ENCODE results near the gene ZNF586.
"Not testable (repeated sequence)": the region's sequence is repeated elsewhere in the genome, so short reads cannot be mapped to it uniquely, and the experiment has no call there.

ZNF586 gene

GRCh38 chr19:57796580-57796979, 27.1 kb downstream of the ZNF586 start:
- DNase-seq (ENCODE audit: low read depth): not testable (repeated sequence)

GRCh38 chr19:57800696-57801095, 31.2 kb downstream of the ZNF586 start:
- DNase-seq (ENCODE audit: low read depth): no peak

DNA sequence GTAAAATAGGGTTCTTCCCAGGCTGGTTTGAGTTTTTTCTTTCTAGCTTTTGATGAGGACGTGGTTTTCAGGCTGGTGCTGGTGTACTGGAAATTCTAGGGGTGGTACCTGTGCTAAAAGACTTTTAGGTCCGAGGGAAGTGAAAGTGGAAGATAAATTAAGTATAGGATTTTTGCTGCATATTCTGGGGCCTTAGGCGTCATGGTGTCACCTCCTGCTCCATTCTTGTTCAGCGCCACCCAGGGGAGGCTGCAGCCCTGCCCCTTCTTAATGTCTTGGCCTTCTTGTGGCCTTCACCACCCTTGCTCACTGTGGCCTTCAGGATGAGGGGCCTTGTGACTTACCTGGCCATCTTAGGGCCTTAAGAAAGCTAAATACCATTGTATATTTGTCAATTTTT, 32.8 kb downstream of the ZNF586 start:
- no peak for DNase-seq (ENCODE audit: low read depth)

DNA sequence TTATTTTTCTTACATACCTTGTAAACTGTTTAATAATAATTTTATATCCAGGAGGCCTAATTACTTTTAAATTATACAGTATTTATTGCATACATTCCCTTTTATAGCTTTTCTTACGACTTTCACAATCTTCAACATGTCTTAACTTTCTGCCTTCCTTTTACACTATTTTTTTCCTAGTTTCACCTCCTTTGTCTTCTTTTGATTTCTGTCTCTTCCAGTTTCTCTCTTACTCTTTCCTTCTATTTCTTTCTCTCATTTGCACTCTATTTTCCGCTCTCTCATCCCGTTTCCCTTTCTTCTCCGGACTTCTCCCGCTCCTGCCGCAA, 33.8 kb downstream of the ZNF586 start:
- DNase-seq (ENCODE audit: low read depth): no peak

GRCh38 chr19:57803594-57804325, 34.3 kb downstream of the ZNF586 start:
- no peak for DNase-seq (ENCODE audit: low read depth)

GRCh38 chr19:57807541-57807940, 38.1 kb downstream of the ZNF586 start:
- DNase-seq (ENCODE audit: low read depth): no peak

GRCh38 chr19:57810410-57811295, 41.2 kb downstream of the ZNF586 start:
- DNase-seq (ENCODE audit: low read depth): not testable (repeated sequence)

GRCh38 chr19:57812226-57812625, 42.8 kb downstream of the ZNF586 start:
- DNase-seq (ENCODE audit: low read depth): no peak

GRCh38 chr19:57812975-57813820, 43.7 kb downstream of the ZNF586 start:
- not testable (repeated sequence) for DNase-seq (ENCODE audit: low read depth)

- no peak for DNase-seq (ENCODE audit: low read depth)
Observed at GRCh38 chr19:57813919-57814504, 44.5 kb downstream of the ZNF586 start.

- peak; percentile 46 for DNase-seq (ENCODE audit: low read depth)
Observed at GRCh38 chr19:57814505-57815246, 45.2 kb downstream of the ZNF586 start, which contains the start of gene ZNF552. Gene ZNF552, minus strand, starts transcription at chr19:57814913. Its CDS starts 170 bp downstream, at chr19:57814743.

DNA sequence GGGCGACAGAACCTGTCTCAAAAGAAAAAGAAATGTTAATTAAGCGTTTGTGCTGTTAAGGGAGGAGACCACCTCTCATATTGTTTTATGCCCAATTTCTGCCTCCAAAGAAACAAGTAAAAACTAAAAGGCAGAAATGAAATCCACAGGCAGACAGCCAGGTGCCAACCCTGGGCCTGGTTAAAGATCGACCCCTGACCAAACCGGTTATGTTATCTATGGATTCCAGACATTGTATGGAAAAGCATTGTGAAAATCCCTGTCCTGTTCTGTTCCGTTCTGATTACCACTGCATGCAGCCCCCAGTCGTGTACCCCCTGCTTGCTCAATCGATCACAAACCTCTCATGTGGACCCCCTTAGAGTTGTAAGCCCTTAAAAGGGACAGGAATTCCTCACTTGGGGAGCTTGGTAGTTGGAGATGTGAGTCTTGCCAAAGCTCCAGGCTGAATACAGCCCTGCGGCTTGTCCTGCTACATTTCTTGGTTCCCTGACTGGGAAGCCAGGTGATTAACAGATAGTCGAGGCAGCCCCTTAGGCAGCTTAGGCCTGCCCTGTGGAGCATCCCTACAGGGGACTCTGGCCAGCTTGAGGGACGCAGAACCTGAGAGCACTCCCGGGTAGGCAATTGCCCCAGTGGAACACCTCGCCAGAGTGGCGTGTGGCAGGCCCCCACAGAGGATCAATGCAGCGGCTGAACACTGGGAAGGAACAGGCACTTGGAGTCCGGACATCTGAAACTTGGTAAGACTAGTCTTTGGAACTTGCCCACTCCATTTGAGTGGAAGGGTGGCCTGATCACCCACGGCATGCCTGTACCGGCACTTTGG, 46.0 kb downstream of the ZNF586 start:
- DNase-seq (ENCODE audit: low read depth): no peak

DNA sequence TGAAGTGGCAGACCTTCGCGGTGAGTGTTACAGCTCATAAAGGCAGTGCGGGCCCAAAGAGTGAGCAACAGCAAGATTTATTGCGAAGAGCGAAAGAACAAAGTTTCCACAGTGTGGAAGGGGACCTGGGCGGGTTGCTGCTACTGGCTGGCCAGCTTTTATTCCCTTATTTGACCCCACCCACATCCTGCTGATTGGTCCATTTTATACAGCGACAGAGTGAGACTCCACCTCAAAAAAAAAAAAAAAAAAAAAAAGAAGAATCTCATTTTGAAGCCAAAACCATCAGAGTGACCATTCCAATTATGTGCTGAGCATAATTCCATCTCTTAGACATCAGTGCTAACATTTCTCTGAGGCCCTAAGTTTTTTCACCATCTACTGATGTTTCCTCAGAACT, 47.2 kb downstream of the ZNF586 start:
- DNase-seq (ENCODE audit: low read depth): no peak

GRCh38 chr19:57817976-57818375, 48.5 kb downstream of the ZNF586 start:
- no peak for DNase-seq (ENCODE audit: low read depth)

GRCh38 chr19:57818378-57818777, 48.9 kb downstream of the ZNF586 start:
- no peak for DNase-seq (ENCODE audit: low read depth)

- DNase-seq (ENCODE audit: low read depth): peak; percentile 51
Observed at GRCh38 chr19:57819475-57820148, 50.1 kb downstream of the ZNF586 start.

- no peak for DNase-seq (ENCODE audit: low read depth)
Observed at GRCh38 chr19:57820599-57820998, 51.1 kb downstream of the ZNF586 start.

DNA sequence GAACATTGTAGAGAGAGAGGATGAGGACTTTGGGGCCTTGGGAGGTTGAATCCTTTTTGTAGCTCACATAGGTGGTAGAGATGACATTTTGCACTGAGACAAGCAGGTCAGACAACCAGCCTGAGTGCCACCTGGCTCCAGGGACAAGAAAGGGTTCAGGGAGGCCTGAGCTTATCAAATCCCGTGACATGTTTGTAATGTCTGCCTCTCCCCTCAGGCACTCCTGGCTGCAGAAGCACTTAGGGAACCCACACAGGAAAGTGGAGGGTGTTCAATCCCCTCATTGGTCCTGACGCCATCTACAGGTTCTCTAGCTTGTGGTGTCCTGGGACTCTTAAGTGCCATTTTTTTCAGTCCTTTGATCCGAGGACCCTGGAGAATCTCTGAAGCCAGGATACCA, 51.6 kb downstream of the ZNF586 start:
- not testable (repeated sequence) for DNase-seq (ENCODE audit: low read depth)

DNA sequence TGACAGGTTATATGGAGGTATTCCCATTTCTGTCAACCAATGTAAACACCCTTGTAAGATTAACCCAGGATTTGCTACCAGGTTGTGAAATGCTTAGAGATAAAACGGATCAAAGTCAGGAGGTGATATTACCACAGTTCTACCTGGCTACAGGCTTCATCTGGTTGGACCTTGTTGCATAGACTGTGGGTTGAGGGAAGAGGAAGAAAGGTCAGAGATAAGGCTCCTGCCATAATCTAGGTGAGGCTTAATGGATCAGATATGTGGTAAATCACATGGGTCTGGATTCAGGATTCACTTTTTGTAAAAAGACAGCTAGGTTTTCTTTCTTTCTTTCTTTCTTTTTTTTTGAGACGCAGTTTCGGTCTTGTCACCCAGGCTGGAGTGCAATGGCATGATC, 52.0 kb downstream of the ZNF586 start:
- not testable (repeated sequence) for DNase-seq (ENCODE audit: low read depth)

DNA sequence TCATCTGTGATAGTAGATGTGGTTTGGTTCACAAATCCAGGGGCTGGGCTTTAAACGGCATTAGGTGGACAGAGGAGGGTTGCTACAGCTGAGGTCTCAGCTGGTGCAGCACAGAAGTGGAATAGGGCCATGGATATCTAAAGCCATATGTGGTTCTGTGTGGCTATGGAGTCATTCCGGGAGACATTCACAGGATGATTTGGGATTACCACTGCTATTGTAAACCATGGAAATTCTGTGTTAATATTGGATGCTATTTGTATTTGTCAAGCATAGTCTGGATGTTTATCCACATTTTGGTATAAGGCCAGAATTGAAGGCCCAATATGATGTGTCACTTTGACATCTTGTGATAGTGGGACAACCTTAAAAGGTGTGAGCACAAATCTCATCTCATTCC, 53.7 kb downstream of the ZNF586 start:
- DNase-seq (ENCODE audit: low read depth): not testable (repeated sequence)
